Measurements from ENCODE around the gene MILR1. TPM values are rescaled to one million over a fixed set of nuclear protein-coding genes. Genes with fewer than 3 reads are reported as not detected.

MILR1 gene
- polyA plus RNA-seq, 1 donor (not counting 4 experiments of a cell fraction or from before 2014, with no cell fraction given): not detected

GRCh38 chr17:64400642-64401041 lies 48.3 kb upstream of the MILR1 start:
- Histone ChIP-seq H4K20me1 (ENCODE audit: control insufficient read depth, extremely low read depth, insufficient read depth, low read length) (no peaks in the 10 kb centered on the region), H3K9ac (ENCODE audit: control insufficient read depth, extremely low read depth, insufficient read depth, low read length) (no peak overlapping the region), H3K4me1 (ENCODE audit: control insufficient read depth, extremely low read depth, insufficient read depth, low read length) (peaks cover 13% of the 10 kb centered on the region), H3K79me2 (ENCODE audit: control insufficient read depth, insufficient read depth, low read length) (no peaks in the 10 kb centered on the region), H3K9me1 (ENCODE audit: control insufficient read depth, extremely low read depth, insufficient read depth, low read length) (no peaks in the 10 kb centered on the region), H3K4me2 (ENCODE audit: control insufficient read depth, extremely low read depth, insufficient read depth, low read depth, low read length) (no peak overlapping the region), H2AFZ (ENCODE audit: control insufficient read depth, low read length) (no peak overlapping the region), H3K36me3 (ENCODE audit: control insufficient read depth in 2 of 2, extremely low read depth in 1 of 2, insufficient read depth in 2 of 2, low read length in 2 of 2) (no peaks in the 10 kb centered on the region), H3K4me3 (ENCODE audit: control insufficient read depth in 2 of 3, extremely low read depth in 1 of 3, insufficient read depth in 2 of 3, low read depth in 1 of 3, low read length in 3 of 3) (no peak overlapping the region), H3K27ac (ENCODE audit: control insufficient read depth, insufficient read depth, low read length) (no peak overlapping the region), H3K9me3 (ENCODE audit: control insufficient read depth, low read depth, low read length) (no peaks in the 10 kb centered on the region), H3K27me3 (ENCODE audit: control insufficient read depth, extremely low read depth, insufficient read depth, low read length) (no peaks in the 10 kb centered on the region)
- FAIRE-seq (no peak), DNase-seq (ENCODE audit: low read depth, low spot score) (no peak)
- dilution Hi-C loops (cut with MboI; ENCODE audit: extremely low pct_ligation_motif_present, low sequenced_read_pairs): no loop called here
- no peak for TF ChIP-seq EZH2 (IDR thresholded peaks at IDR 0.05; ENCODE audit: low read length)
- TF ChIP-seq, protein P1, sequence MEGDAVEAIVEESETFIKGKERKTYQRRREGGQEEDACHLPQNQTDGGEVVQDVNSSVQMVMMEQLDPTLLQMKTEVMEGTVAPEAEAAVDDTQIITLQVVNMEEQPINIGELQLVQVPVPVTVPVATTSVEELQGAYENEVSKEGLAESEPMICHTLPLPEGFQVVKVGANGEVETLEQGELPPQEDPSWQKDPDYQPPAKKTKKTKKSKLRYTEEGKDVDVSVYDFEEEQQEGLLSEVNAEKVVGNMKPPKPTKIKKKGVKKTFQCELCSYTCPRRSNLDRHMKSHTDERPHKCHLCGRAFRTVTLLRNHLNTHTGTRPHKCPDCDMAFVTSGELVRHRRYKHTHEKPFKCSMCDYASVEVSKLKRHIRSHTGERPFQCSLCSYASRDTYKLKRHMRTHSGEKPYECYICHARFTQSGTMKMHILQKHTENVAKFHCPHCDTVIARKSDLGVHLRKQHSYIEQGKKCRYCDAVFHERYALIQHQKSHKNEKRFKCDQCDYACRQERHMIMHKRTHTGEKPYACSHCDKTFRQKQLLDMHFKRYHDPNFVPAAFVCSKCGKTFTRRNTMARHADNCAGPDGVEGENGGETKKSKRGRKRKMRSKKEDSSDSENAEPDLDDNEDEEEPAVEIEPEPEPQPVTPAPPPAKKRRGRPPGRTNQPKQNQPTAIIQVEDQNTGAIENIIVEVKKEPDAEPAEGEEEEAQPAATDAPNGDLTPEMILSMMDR (optimal IDR thresholded peaks at IDR 0.05 in 1 of 3, IDR thresholded peaks at IDR 0.05 in 1 of 3, conservative IDR thresholded peaks at IDR 0.05 in 1 of 3; ENCODE audit: extremely low read depth in 1 of 3, insufficient read depth in 2 of 3, low read length in 3 of 3): no peak

DNA sequence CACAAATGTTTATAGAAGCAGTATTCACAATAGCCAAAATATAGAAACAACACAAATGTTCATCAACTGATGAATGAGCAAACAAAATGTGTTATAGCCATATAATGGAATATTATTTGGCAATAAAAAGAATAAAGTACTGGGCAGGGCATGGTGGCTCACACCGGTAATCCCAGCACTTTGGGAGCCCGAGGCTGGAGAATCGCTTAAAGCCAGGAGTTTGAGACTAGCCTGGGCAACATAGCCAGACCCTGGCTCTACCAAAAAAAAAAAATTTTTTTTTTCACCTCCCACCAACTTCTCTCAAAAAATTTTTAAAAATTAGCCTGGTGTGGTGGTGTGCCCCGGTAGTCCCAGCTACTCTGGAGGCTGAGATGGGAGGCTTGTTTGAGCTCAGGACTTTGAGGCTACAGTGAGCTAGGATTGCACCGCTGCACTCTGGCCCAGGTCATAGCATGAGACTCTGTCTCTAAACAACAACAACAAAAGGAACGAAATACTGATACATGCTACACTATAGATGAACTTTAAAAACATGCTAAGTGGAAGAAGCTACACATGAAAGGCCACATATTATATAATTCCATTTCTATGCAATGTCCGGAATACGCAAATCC lies 47.6 kb upstream of the MILR1 start:
- H3K4me3 ChIP-seq (ENCODE audit: control insufficient read depth in 2 of 3, extremely low read depth in 1 of 3, insufficient read depth in 2 of 3, low read depth in 1 of 3, low read length in 3 of 3): no peak overlapping the region
- dilution Hi-C loops (cut with MboI; ENCODE audit: extremely low pct_ligation_motif_present, low sequenced_read_pairs): no loop called here
- H4K20me1 ChIP-seq (ENCODE audit: control insufficient read depth, extremely low read depth, insufficient read depth, low read length): no peaks in the 10 kb centered on the region
- no peak overlapping the region for H3K27ac ChIP-seq (ENCODE audit: control insufficient read depth, insufficient read depth, low read length)
- H3K79me2 ChIP-seq (ENCODE audit: control insufficient read depth, insufficient read depth, low read length): no peaks in the 10 kb centered on the region
- H3K36me3 ChIP-seq (ENCODE audit: control insufficient read depth in 2 of 2, extremely low read depth in 1 of 2, insufficient read depth in 2 of 2, low read length in 2 of 2): no peaks in the 10 kb centered on the region
- H3K9ac ChIP-seq (ENCODE audit: control insufficient read depth, extremely low read depth, insufficient read depth, low read length): no peak overlapping the region
- no peaks in the 10 kb centered on the region for H3K9me3 ChIP-seq (ENCODE audit: control insufficient read depth, low read depth, low read length)
- H3K4me1 ChIP-seq (ENCODE audit: control insufficient read depth, extremely low read depth, insufficient read depth, low read length): peaks cover 13% of the 10 kb centered on the region
- H3K4me2 ChIP-seq (ENCODE audit: control insufficient read depth, extremely low read depth, insufficient read depth, low read depth, low read length): no peak overlapping the region
- no peak for FAIRE-seq
- no peaks in the 10 kb centered on the region for H3K9me1 ChIP-seq (ENCODE audit: control insufficient read depth, extremely low read depth, insufficient read depth, low read length)
- H2AFZ ChIP-seq (ENCODE audit: control insufficient read depth, low read length): no peak overlapping the region
- DNase-seq (ENCODE audit: low read depth, low spot score): no peak
- no peak for TF ChIP-seq EZH2 (IDR thresholded peaks at IDR 0.05; ENCODE audit: low read length)
- TF ChIP-seq, protein P1 (optimal IDR thresholded peaks at IDR 0.05 in 1 of 3, IDR thresholded peaks at IDR 0.05 in 1 of 3, conservative IDR thresholded peaks at IDR 0.05 in 1 of 3; ENCODE audit: extremely low read depth in 1 of 3, insufficient read depth in 2 of 3, low read length in 3 of 3): no peak
- no peaks in the 10 kb centered on the region for H3K27me3 ChIP-seq (ENCODE audit: control insufficient read depth, extremely low read depth, insufficient read depth, low read length)
